HG03039 (cell line): ENCODE data around the gene ZNG1A.
"Not testable (repeated sequence)": the region's sequence is repeated elsewhere in the genome, so short reads cannot be mapped to it uniquely, and the experiment has no call there.

ENCODE experiments used
- ATAC-seq: cut with Tn5 transposase; IDR thresholded peaks from one replicate; pipeline ENCODE4 v1.9.1; 2021; ENCODE audit warnings: mild to moderate bottlenecking, moderate library complexity; ENCODE audit not compliant: unreplicated experiment

Gene ZNG1A

GRCh38 chr9:178140-178825 is 573 bp downstream of the ZNG1A start:
- ATAC-seq: not testable (repeated sequence)

DNA sequence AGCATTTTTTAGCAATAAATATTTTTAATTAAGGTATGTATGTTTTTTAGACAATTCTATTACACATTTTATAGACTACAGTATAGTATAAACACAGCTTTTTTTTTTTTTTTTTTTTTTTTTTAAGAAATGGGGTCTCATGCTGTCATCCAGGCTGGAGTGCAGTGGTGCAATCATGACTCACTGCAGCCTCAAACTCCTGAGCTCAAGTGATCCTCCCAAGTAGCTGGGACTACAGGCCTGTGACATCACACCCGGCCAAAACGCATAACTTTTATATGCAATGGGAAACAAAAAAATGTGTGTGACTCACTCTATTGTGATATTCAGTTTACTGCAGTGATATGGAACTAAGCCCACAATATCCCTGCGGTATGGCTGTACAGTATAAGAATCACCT is 9.1 kb downstream of the ZNG1A start:
- ATAC-seq: not testable (repeated sequence)

DNA sequence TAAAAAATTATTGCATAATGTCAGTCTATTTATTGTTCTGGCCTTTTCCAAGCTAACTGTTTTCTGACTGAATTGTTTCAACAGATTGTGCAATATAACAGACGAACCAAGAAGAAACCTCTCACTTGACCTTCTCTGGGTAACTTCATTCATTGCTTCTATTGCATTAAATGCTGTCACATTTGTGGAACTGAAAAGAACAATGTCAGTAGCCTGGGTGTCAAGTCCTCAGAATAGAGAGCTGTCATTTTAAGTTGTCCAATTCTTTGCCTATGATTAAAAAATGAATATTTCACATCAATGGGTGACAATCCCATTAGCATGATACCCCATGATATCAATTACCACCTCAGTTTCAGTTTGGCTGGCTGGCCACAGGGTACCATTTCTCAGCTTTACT is 19.0 kb downstream of the ZNG1A start:
- not testable (repeated sequence) for ATAC-seq

DNA sequence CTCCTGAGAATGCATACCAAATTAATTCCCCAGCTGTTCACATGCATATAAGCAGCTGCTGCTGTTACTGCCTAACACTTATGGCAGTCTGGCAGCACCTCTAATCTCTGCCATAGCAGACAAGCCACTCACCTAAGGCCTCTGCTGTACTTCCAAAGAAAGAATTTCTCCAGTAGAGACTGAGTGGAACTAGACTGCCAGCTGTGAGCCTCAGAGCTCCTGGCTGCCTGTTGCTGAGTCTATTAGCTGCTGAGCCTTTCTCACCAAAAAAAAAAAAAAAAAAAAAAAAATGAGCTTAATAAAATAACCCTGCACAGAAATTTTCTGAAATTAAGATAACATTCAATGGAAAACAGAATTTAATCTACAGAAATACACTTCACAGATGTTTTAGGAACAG is 27.7 kb downstream of the ZNG1A start:
- not testable (repeated sequence) for ATAC-seq

- ATAC-seq: not testable (repeated sequence)
These were observed 39.0 kb downstream of the ZNG1A start for GRCh38 chr9:139880-140279.

DNA sequence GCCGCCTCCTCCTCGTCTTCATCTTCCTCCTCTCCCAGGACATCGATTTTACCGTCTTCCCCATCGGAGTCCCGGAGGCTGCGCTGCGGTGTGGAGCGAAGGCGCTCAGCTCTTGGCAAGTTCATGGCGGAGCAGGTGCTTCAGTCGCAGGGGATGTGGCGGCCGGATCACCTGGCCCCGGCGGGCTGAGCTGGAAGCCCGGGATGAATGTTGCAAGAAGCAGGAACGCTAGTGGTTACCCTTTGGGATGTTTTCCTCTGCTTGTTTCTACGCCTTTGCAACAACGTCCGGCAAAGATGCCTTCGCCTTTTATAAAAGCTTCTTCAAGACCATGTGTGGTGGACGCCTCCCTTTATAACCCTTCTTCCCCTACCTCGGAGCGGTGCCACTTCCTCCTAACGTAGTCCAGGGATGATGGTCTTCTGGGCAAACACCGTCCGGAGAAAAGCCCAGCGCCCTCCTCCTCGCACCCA is 60.8 kb downstream of the ZNG1A start, which contains the start of gene FOXD4:
FOXD4 (minus strand) TSS at position 423 of the 473 bp plus-strand sequence; CDS start at position 125, 298 bp downstream.
- not testable (repeated sequence) for ATAC-seq

DNA sequence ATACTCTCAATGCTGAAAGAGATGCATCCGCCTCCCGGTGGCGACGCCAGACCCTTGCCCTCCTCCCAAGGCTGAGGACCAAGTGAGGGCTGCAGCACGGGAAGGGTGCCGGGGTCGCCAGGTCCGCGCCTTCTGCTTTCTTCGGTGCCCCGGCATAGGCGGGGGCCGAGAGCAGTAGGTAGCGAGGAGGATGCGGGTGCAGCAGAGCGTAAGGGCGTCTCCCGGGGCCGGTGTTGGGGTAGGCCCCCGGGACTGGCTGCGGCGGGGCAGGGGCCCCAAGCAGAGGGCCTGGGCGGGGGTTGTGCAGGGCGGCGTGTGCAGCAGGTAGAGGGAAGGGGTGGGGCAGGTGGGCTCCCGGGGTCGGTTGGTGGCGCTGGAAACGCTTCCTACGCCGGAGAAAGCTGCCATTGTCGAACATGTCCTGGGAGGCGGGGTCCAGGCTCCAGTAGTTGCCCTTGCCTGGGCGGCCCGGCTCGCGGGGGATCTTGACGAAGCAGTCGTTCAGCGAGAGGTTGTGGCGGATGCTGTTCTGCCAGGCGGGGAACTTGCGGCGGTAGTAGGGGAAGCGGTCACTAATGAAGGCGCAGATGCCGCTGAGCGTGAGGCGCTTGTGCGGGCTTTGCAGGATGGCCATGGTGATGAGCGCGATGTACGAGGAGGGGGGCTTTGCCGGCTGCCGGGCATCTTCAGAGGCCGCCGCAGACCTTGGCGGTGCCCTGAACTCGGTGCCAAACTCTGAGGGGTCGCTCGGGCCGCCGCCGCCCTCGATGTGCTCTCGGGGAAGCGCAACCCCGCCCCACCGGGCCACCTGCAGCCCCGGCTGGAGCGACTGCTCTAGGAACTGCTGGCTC is 61.5 kb downstream of the ZNG1A start:
- not testable (repeated sequence) for ATAC-seq

GRCh38 chr9:116239-117077 is 62.4 kb downstream of the ZNG1A start:
- not testable (repeated sequence) for ATAC-seq

- not testable (repeated sequence) for ATAC-seq
These were observed 63.8 kb downstream of the ZNG1A start for GRCh38 chr9:115118-115451.

GRCh38 chr9:114267-115117 is 64.4 kb downstream of the ZNG1A start:
- peak; percentile 22 for ATAC-seq

- ATAC-seq: peak; percentile 52
These were observed 65.2 kb downstream of the ZNG1A start for GRCh38 chr9:113468-114266.

DNA sequence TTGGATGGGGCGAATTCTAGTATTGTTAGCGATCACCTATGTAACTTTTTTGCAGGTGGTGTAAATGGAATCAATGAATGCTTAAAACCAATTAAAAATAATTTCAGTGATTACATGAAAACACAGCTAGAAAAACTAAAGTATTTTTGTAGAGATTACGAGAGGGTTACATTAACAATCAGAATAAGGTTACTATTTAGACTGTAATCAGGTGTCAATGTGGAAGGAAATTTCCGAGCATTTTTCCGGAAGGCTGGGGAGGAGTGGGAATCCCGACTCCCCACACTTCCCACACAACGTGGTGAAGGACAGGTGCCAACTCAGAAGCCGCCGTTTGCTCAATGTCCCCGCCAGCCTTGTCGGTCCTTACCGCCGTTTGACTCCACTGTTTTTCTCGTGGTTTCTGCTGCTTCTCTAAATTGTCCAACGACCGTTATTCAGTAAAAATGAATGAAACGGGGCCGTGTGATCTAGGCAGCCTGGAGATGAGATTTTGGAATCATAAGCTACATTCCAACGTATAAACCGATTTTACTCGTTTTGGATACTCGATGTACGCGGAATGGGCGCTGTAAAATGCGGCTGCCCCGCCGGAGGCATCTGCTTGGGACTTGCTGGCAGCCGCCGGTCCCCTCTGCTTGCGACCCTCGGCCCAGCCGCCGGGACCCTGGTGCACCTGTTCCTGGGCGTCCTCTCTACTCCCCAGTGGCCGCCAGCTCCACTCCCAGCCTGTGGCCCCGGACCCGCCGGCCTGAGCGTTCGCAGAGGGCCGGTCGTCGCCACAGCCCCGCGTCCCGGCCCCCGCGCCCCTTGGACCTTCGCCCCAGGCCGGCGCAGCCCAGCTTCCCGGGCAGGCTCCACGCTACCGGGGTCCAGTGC is 66.0 kb downstream of the ZNG1A start:
- ATAC-seq: not testable (repeated sequence)

GRCh38 chr9:110672-111071 is 68.2 kb downstream of the ZNG1A start:
- ATAC-seq: not testable (repeated sequence)

GRCh38 chr9:109540-109939 is 69.3 kb downstream of the ZNG1A start:
- ATAC-seq: not testable (repeated sequence)

GRCh38 chr9:108742-109495 is 69.9 kb downstream of the ZNG1A start:
- ATAC-seq: not testable (repeated sequence)

GRCh38 chr9:105991-106390 is 72.9 kb downstream of the ZNG1A start:
- ATAC-seq: not testable (repeated sequence)

- ATAC-seq: not testable (repeated sequence)
These were observed 78.4 kb downstream of the ZNG1A start for GRCh38 chr9:100430-100829.
